Mucosa of stomach (tissue), 1 donor: ENCODE results near the gene RFPL3.

Source experiments
- H3K27me3 ChIP-seq: one replicate; pipeline ENCODE4 v1.7.0; 2013; ENCODE audit warnings: mild to moderate bottlenecking, low read length; ENCODE audit not compliant: control insufficient read depth, insufficient read depth
- H3K36me3 ChIP-seq: one replicate; pipeline ENCODE4 v1.7.0; 2013; ENCODE audit warnings: low read length; ENCODE audit not compliant: control insufficient read depth, insufficient read depth
- H3K4me1 ChIP-seq: one replicate; pipeline ENCODE4 v1.7.0; 2013; ENCODE audit warnings: mild to moderate bottlenecking, low read length; ENCODE audit not compliant: control insufficient read depth, insufficient read depth
- H3K4me3 ChIP-seq: one replicate; pipeline ENCODE4 v1.7.0; 2013; ENCODE audit warnings: low read length
- H3K9ac ChIP-seq: one replicate; pipeline ENCODE4 v1.7.0; 2013; ENCODE audit warnings: mild to moderate bottlenecking, low read length, moderate library complexity
- H3K9me3 ChIP-seq: one replicate; pipeline ENCODE4 v1.7.0; 2013; ENCODE audit warnings: mild to moderate bottlenecking, low read length, moderate library complexity; ENCODE audit not compliant: control insufficient read depth
- donor health status: Pancreatic carcinoma.

RFPL3 gene

DNA sequence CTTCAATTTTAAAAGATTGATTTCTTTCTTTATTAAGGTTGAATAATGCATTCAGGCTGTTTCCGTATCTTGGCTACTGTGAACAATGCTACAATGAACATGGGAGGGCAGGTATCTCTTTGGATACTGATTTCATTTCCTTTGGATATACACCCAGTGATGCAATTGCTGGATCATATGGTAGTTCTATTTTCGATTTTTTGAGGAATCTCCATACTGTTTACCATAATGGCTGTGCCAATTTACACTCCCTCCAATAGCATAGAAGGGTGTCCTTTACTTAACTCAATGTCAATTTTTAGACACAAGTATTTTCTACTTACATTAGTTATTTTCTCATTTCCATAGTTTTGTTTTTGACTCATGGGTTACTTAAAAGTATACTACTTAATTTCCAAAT is 46.4 kb downstream of the RFPL3 start:
- Histone ChIP-seq H3K27me3 (no peaks in the 10 kb centered on the region), H3K36me3 (peaks cover 4% of the 10 kb centered on the region), H3K9me3 (no peaks in the 10 kb centered on the region)

DNA sequence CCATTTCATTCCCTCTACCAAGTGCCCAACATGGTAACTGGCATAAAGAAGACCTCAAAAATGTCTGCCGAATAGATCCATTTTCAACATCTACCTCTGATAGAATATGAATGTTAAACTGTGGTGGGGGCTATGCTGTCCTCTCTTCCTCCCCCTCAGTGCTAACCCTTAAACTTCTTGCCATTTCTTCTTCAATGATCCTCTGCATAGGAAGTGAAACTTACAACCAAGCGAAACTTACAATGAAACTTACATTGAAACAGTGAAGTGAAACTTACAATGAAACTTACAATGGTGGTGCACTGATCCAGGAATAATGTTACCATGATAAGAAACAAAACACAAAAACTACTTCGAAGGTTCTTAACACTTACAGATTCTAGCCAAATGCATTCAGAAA is 49.6 kb downstream of the RFPL3 start:
- H3K36me3 ChIP-seq, result no peaks in the 10 kb centered on the region
- no peak overlapping the region for H3K4me3 ChIP-seq
- H3K4me1 ChIP-seq, result peaks cover 8% of the 10 kb centered on the region
- H3K27me3 ChIP-seq, result no peaks in the 10 kb centered on the region
- H3K9ac ChIP-seq, result no peak overlapping the region
- H3K9me3 ChIP-seq, result no peaks in the 10 kb centered on the region

More for the DNA sequence above, 46.4 kb downstream of the RFPL3 start:
- H3K4me1 ChIP-seq, result no peaks in the 10 kb centered on the region
- no peak overlapping the region for H3K4me3 ChIP-seq
- H3K9ac ChIP-seq, result no peak overlapping the region

DNA sequence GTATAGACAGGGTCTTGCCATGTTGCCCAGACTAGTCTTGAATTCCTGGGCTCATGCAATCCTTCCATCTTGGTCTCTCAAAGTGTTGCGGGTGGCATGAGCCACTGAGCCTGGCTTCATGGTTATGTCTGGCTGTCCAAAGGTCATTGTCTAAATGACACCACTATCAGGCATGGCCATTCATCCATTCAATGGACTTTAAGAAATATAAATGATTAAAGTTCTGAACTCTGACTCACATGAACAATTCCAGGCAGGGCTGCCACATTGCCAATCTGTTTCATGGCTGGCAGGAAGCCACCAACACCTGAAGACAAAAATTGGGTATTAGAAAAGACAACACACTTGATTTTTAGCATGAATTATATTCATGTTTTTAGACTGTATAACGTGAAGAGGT is 50.3 kb downstream of the RFPL3 start:
- Histone ChIP-seq H3K4me3 (no peak overlapping the region), H3K4me1 (peaks cover 8% of the 10 kb centered on the region), H3K9me3 (no peaks in the 10 kb centered on the region), H3K9ac (no peak overlapping the region), H3K27me3 (no peaks in the 10 kb centered on the region), H3K36me3 (no peaks in the 10 kb centered on the region)

DNA sequence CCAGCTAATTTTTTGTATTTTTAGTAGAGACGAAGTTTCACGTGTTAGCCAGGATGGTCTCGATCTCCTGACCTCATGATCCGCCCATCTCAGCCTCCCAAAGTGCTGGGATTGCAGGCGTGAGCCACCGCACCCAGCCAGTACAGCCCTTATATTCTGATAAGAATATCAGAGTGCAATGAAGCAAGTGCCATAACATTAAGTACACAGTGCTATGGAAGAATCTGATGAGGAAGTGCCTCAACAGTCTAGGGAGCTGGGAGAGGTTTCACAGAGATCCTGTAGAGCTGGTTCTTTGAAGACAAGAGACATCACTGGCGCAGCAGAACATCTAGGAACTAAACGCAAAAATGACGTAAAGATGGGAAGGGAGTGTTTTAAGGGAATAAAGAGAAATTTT is 52.3 kb downstream of the RFPL3 start:
- H3K27me3 ChIP-seq, result no peaks in the 10 kb centered on the region
- H3K4me3 ChIP-seq, result no peak overlapping the region
- no peaks in the 10 kb centered on the region for H3K9me3 ChIP-seq
- H3K9ac ChIP-seq, result no peak overlapping the region
- peaks cover 8% of the 10 kb centered on the region for H3K4me1 ChIP-seq
- H3K36me3 ChIP-seq, result no peaks in the 10 kb centered on the region

DNA sequence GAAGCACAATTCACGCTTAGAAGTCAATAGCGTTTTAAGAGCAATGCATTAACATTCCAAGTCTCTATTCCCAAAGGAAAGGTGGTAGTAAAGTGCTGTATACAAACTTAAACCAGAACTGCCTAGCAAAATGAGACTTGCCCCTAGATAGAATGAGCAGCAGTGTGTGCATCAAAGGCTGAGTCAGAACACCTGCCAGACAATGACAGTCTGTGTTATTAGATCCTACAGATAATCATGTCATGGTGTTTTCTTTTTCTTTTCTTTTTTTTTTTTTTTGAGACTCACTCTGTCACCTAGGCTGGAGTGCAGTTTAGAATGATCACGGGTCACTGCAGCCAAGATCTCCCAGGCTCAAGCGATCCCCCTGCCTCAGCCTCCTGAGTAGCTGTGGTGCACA is 52.8 kb downstream of the RFPL3 start:
- Histone ChIP-seq H3K4me1 (peaks cover 8% of the 10 kb centered on the region), H3K9me3 (no peaks in the 10 kb centered on the region), H3K9ac (no peak overlapping the region), H3K4me3 (no peak overlapping the region), H3K36me3 (no peaks in the 10 kb centered on the region), H3K27me3 (no peaks in the 10 kb centered on the region)
